GM04503 (cell line): ENCODE data around the gene ZBTB34.
"Not testable (repeated sequence)": the region's sequence is repeated elsewhere in the genome, so short reads cannot be mapped to it uniquely, and the experiment has no call there.

ENCODE experiments used
- DNase-seq: peaks from one replicate; pipeline ENCODE4 v3.0.0-alpha.2; 2012; ENCODE audit warnings: low read depth

ZBTB34 gene, protein sequence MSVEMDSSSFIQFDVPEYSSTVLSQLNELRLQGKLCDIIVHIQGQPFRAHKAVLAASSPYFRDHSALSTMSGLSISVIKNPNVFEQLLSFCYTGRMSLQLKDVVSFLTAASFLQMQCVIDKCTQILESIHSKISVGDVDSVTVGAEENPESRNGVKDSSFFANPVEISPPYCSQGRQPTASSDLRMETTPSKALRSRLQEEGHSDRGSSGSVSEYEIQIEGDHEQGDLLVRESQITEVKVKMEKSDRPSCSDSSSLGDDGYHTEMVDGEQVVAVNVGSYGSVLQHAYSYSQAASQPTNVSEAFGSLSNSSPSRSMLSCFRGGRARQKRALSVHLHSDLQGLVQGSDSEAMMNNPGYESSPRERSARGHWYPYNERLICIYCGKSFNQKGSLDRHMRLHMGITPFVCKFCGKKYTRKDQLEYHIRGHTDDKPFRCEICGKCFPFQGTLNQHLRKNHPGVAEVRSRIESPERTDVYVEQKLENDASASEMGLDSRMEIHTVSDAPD

GRCh38 chr9:126860077-126860756 is at the start of gene ZBTB34:
TSS of gene ZBTB34 (plus strand) at chr9:126860639. CDS start at chr9:126879400, 18,761 bp downstream.
- DNase-seq = no peak

DNA sequence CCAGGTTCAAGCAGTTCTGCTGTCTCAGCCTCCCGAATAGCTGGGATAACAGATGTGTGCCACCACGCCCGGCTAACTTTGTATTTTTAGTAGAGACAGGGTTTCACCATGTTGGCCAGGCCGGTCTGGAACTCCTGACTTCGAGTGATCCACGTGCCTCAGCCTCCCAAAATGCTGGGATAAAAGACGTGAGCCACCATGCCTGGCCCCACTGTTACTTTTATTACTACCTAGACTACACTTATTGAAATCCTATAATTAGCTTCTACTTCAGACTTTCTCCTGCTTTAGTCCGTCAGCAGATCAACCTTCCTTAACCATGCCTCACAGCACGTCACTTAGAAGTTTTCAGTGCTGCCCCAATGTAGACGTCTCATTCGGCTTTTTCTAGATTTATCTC is 47.4 kb upstream of the ZBTB34 start:
- DNase-seq = no peak

GRCh38 chr9:126814091-126814490 is 46.3 kb upstream of the ZBTB34 start:
- DNase-seq = no peak

GRCh38 chr9:126817615-126818014 is 42.8 kb upstream of the ZBTB34 start:
- DNase-seq = not testable (repeated sequence)

GRCh38 chr9:126818482-126818881 is 42.0 kb upstream of the ZBTB34 start:
- DNase-seq = no peak

DNA sequence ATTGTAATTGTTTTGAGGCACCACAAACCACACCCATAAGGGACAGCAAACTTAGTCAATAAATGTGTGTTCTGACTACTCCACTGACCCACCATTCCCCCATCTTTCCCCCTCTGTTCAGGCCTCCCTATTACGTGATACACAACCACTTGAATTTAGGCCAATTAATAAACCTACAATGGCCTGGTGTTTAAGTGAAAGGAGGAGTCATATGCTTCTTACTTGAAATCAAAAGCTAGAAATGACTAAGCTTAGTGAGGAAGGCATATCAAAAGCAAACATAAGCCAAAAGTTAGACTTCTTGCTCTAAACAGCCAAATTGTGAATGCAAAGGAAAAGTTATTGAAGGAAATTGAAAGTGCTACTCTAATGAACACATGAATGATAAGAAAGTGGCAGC is 41.0 kb upstream of the ZBTB34 start:
- DNase-seq = no peak

DNA sequence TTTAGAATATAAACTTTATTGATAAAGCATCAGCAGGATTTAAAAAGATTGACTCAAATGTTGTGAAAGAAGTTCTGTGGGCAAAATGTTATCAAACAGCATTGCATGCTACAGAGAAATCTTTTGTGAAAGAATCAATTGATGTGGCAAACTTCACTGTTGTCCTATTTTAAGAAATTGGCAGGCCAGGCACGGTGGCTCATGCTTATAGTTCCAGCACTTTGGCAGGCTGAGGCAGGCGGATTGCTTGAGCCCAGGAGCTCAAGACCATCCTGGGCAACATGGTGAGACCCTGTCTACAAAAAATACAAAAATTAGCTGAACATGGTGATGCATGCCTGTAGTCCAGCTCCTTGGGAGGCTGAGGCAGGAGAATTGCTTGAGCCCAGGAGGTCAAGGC is 38.2 kb upstream of the ZBTB34 start:
- no peak for DNase-seq

GRCh38 chr9:126822873-126823272 is 37.6 kb upstream of the ZBTB34 start:
- DNase-seq = no peak

DNA sequence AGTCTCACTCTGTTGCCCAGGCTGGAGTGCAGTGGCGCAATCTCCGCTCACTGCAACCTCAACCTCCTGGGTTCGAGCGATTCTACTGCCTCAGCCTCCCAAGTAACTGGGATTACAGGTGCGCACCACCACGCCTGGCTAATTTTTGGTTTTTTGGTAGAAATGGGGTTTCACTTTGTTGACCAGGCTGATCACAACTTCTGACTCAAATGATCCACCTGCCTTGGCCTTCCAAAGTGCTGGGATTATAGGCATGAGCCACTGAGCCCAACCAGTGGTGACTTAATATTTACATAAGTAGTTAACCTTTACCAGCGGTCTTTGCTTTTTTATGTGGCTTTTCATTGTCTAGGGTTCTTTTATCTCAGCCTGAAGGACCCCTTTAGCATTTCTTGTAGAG is 36.4 kb upstream of the ZBTB34 start:
- not testable (repeated sequence) for DNase-seq

DNA sequence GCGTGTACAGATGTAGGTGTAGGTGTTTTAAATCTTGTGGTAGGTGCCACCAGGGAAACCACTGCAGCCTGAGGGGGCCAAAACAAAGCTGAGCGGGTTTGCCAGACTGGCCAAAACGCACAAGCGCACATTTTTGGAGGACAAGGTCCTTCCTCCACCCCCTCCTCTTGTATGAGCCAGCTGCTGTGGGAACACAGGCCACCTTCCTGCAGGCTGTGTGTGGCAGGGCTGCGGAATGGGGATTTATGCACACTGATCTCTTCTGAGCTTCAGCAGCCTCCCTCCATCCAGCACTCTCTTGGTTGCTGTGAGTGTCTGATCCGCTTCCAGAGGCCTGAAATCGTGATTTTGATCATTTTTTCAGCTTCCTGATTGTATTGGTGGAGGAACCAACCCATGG is 33.2 kb upstream of the ZBTB34 start:
- no peak for DNase-seq

- no peak for DNase-seq
Measured at GRCh38 chr9:126829035-126829434, 31.4 kb upstream of the ZBTB34 start.

GRCh38 chr9:126830827-126831226 is 29.6 kb upstream of the ZBTB34 start:
- DNase-seq = no peak

- no peak for DNase-seq
Measured at GRCh38 chr9:126832440-126832839, 28.0 kb upstream of the ZBTB34 start.

GRCh38 chr9:126833020-126833419 is 27.4 kb upstream of the ZBTB34 start:
- DNase-seq = no peak

GRCh38 chr9:126833710-126834345 is 26.6 kb upstream of the ZBTB34 start:
- no peak for DNase-seq

GRCh38 chr9:126834672-126835071 is 25.8 kb upstream of the ZBTB34 start:
- no peak for DNase-seq

- peak; percentile 14 for DNase-seq
Measured at GRCh38 chr9:126836216-126836615, 24.2 kb upstream of the ZBTB34 start.

DNA sequence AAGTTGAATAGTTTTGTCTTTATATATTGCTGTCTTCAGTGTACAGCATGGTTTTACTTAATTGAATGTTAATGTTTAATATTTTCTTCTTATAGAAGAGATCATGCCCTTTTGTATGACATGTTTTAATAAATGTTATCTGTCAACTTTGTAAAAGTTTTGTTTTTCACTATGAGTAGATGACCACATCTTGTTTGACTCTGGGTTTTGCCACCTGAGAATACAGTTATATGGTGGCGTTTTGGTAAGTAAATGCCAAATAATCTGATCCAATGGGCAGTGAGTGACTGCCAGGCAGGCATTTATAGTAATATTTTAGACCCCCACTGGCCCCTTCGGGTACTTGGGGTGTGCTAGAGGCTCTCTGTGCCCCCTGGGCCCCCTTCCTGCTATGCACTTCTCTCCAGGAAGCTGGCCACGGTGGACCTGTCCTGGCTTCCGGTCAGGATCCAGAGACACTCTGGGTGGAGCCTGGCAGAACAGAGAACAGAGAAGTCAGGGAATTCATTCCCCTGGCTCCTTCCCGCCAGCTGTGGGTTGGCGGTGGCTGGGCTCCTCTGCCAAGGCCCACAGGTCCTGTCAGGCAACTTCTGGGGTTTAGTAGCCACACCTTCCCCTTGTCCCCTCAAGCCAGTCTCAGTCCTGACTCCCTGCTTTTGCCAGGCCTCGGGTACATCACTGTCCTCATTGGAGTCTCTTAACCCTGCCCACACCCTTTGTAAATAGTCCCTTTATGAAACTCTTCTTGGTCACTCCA is 22.2 kb upstream of the ZBTB34 start:
- no peak for DNase-seq

GRCh38 chr9:126838895-126839294 is 21.5 kb upstream of the ZBTB34 start:
- no peak for DNase-seq

- no peak for DNase-seq
Measured at GRCh38 chr9:126839301-126839700, 21.1 kb upstream of the ZBTB34 start.

DNA sequence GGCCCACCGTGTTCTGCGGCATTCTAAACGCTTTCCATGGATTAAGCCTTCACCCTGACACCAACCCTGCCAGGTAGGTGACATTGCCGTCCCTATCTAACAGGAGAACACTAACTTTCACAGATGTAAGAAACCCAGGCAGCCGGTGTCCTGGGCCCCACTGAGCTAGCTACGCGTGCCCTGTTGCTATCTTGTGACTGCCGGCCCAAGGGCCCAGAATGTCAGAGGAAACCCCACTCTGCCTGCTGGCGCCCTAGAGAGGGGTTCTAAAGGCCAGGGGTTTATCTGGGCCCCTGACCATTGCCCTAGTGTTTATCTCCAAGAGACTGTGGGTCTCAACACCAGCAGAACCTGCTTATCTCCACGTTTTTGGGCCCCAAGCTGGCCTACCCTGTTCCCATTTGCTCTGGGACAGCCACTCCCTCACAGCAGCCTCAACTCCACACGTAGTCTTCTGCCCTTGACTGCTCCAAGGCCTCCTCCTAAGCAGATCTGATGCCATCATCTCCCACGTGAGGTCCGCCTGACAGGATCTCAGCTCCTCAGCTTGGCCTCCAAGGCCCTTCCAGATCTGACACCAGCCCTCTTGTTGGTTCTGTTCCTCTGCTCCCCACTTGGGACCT is 18.1 kb upstream of the ZBTB34 start:
- no peak for DNase-seq
